GM19043 (cell line): ENCODE results near the gene MRPL58.
"Not testable (repeated sequence)": the region's sequence is repeated elsewhere in the genome, so short reads cannot be mapped to it uniquely, and the experiment has no call there.

Experiments
- ATAC-seq: cut with Tn5 transposase; IDR thresholded peaks from one replicate; pipeline ENCODE4 v1.9.1; 2021; ENCODE audit warnings: low read depth; ENCODE audit not compliant: unreplicated experiment

The MRPL58 gene

GRCh38 chr17:75011401-75012095, 922 bp upstream of the MRPL58 start:
- no peak for ATAC-seq

GRCh38 chr17:75012096-75012345, 449 bp upstream of the MRPL58 start:
- no peak for ATAC-seq

- no peak for ATAC-seq
These were observed 656 bp downstream of the MRPL58 start for GRCh38 chr17:75013092-75013559.

GRCh38 chr17:75019146-75019545, 6.7 kb downstream of the MRPL58 start:
- no peak for ATAC-seq

GRCh38 chr17:75019710-75020109, 7.2 kb downstream of the MRPL58 start:
- ATAC-seq, result no peak

- ATAC-seq, result no peak
These were observed 8.1 kb downstream of the MRPL58 start for GRCh38 chr17:75020331-75021110.

- no peak for ATAC-seq
These were observed 12.4 kb downstream of the MRPL58 start for GRCh38 chr17:75024686-75025397.

- ATAC-seq, result not testable (repeated sequence)
These were observed 12.9 kb downstream of the MRPL58 start for GRCh38 chr17:75025398-75025734.

GRCh38 chr17:75026650-75027049, 14.2 kb downstream of the MRPL58 start:
- not testable (repeated sequence) for ATAC-seq

GRCh38 chr17:75030161-75030560, 17.7 kb downstream of the MRPL58 start:
- ATAC-seq, result no peak

GRCh38 chr17:75031972-75032719, 19.7 kb downstream of the MRPL58 start:
- ATAC-seq, result no peak

- ATAC-seq, result no peak
These were observed 20.3 kb downstream of the MRPL58 start for GRCh38 chr17:75032720-75033280.

GRCh38 chr17:75033346-75034235, 21.1 kb downstream of the MRPL58 start:
- no peak for ATAC-seq

GRCh38 chr17:75034236-75034908, 21.9 kb downstream of the MRPL58 start:
- peak; percentile 49 for ATAC-seq

- ATAC-seq, result no peak
These were observed 24.3 kb downstream of the MRPL58 start for GRCh38 chr17:75036643-75037268.

GRCh38 chr17:75039238-75039637, 26.8 kb downstream of the MRPL58 start:
- ATAC-seq, result no peak

GRCh38 chr17:75041656-75042280, 29.3 kb downstream of the MRPL58 start:
- ATAC-seq, result no peak

GRCh38 chr17:75043789-75044188, 31.3 kb downstream of the MRPL58 start:
- ATAC-seq, result not testable (repeated sequence)
